Activated CD4-positive, alpha-beta T cell treated with anti-CD3 and anti-CD28 coated beads, Interleukin-10, Interleukin-2, amounts not matched to agents 100 ng/mL and 50 ng/mL, durations not matched to agents 16 hours and 8 hours (primary cell): ENCODE measurements around the gene PDGFD.
A peak's percentile ranks its signal among the peaks of the same experiment; 100 is the strongest.
"Not testable (repeated sequence)": the region's sequence is repeated elsewhere in the genome, so short reads cannot be mapped to it uniquely, and the experiment has no call there.

Source experiments
- DNase-seq: peaks from one replicate; pipeline ENCODE4 v3.0.0-alpha.2; 2020

PDGFD gene

DNA sequence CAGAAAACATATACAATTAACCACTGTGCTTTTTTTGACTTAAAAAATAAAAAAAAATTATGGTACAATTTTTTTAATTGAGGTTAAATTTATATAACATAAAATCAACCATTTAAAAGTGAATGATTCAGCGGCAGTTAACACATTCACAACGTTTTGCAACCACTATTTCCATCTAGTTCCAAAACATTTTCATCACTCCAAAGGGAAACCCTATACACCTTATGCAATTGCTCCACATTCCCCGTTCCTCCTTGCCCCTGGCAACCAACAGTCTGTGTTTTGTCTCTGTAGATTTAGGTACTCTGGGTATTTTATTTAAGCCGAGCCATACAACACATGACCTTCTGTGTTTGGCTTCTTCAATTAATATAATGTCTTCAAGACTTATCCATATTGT, 112.2 kb downstream of the PDGFD start:
- no peak for DNase-seq

DNA sequence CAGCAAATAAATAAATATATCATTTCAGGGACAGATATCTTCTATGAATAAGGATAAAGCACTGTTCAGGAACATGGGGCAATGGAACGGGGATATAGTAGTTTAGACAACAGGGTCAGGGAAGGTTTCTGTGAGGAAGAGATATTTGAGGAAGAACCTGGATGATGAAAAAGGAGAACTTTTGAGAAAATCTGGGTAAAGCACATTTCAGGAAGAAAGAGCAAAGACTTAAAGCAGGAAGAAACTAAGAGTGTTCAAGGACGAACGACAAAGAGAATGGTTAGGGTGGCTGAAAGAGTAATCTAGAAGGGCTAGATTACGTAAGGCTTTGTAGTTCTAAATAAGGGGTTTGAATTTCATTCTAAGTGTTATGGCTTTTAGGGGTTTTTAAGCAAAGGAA, 114.8 kb downstream of the PDGFD start:
- DNase-seq: no peak

DNA sequence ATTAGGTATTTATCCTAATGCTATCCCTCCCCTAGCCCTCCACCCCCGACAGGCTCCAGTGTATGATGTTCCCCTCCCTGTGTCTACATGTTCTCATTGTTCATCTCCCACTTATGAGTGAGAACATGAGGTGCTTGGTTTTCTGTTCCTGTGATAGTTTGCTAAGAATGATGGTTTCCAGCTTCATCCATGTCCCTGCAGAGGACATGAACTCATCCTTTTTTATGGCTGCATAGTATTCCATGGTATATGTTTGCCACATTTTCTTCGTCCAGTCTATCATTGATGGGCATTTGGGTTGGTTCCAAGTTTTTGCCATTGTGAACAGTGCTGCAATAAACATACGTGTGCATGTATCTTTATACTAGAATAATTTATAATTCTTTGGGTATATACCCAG, 117.1 kb downstream of the PDGFD start:
- not testable (repeated sequence) for DNase-seq

DNA sequence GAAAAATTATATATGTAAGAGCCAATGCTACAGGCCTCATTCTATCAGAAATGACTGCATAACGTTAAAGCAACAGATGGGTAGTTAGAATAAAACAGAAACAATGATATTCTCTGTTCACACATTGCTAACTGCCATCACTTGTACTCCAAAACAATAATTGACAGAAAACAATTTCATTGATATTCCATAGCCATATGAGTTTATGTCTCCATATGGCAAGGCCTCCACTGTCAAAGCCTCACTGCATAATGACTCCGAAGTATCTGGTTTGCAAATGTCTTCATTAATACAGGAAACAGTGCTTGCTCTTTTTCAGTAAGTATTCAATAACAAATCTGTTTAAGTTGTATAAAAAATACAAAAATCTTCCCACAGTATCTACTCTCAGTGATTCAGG, 117.6 kb downstream of the PDGFD start:
- DNase-seq: no peak

DNA sequence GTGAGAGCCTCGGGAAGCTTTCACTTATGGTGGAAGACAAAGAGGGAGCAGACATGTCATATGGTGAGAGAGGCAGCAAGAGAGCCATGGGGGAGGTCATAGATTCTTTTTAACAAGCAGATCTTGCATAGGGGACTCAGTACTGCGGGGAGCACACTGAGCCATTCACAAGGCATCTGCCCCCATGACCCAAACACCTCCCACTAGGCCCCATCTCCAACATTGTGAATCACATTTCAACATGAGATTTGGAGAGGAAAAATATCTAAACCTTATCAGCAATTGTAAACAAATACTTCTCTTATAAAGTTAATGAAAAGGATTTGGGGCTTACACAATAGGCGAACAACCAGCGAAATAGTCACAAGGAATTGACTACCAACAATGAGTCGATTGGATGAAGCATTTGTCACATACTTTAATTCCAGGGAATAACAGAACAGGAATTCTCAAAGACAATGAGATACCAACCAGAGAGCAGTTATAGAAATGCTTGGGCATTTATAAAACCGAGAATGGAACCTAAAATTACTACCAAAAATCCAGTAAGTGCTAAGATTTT, 120.2 kb downstream of the PDGFD start:
- DNase-seq: no peak

DNA sequence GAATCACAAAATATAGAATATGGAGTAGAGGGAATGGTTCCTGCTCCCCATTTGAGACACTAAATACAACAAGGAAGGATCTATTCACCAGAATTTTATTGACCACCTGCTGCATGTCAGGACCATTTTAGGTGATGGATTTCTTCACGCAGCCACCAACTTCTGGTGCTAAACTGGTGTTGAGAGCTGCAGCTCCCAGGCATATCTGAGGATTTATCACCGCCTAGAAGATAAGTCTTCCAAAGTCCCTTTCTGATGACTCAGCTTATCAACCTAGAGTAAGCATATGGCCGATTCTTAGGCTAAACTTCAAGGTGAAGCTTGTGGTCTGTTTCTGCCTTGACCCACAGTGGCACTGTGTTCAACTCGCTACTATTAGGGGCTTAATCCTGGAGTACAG, 120.8 kb downstream of the PDGFD start:
- DNase-seq: no peak

DNA sequence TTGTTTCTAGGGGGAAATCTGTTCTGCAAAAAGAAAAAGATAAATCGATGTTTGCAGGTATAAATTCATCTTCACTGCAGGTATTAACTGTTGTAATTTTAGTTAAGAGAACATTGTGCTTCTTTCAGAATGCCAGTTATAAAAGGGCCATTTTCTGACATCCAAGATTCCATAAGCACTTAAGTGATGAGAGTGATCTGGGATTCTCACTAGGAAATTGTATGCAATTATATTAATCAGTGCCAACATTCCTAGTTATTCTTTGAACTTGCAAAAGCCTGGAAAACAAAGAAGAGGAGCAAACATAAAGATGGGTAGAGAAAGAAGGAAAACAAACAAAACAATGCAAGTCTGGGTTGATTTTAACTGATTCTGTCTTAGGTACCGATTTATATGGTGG, 122.2 kb downstream of the PDGFD start:
- DNase-seq: no peak

DNA sequence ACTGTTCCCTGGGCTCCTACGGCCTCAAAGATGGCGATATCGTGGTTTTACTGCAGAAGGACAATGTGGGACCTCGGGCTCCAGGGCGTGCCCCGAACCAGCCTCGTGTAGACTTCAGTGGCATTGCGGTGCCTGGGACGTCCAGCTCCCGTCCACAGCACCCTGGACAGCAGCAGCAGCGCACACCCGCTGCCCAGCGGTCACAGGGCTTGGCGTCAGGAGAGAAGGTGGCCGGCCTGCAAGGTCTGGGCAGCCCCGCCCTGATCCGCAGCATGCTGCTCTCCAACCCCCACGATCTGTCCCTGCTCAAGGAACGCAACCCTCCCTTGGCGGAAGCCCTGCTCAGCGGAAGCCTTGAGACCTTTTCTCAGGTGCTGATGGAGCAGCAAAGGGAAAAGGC, 127.0 kb downstream of the PDGFD start:
- no peak for DNase-seq

DNA sequence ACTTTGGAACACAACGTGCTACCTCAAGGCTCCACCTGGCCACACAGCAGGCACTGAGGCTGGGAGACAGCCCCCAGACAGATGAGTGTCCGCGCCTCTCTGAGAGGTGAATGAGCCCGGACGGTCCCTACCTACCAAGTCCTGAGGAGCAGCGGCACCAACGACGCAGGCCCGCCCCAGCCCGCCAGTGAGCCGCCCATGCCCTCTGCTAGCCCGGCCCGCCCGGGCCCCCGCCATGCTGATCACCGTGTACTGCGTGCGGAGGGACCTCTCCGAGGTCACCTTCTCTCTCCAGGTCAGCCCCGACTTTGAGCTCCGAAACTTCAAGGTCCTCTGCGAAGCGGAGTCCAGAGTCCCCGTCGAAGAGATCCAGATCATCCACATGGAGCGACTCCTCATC, 127.4 kb downstream of the PDGFD start, which contains the start of gene DDI1:
Gene DDI1 (plus strand): TSS at position 53 of the 400 bp plus-strand sequence. CDS start 183 bp downstream, at position 236.
- DNase-seq: no peak

DNA sequence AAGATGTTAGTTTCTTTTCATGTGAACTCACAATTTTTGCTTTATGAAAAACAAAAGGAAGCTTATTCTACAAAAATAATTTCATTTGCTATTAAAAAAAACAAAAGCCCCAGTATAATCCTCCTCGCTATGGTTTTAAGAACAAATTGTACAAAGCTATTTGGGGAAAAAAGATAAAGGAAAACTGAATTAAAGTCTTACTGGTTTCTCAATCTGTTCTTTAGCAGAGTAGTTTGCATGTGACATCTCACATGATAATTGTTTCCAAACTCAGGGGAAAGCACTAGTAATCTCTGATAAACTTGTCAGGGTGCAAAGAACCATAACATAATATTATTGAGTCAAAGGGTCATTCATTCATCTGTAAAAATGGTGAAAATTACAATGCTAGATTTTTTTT, 130.4 kb downstream of the PDGFD start:
- no peak for DNase-seq

DNA sequence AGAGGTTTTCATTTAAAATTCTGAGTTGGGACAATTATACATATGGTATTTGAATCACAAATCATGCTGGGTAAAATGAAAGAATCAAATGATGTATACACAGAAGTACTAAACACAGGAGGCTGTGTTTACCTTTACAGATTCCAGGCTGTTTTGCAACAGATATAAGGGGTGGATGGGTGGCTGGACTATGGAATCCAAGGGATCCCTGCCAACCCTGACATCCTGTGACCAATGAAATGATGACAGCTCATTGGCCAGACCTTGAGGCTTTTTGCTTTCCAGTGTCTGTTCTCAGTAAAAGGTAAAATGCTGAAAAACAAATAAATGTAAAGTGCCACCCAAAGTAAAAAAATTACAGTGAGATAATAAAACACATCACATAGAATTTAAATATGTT, 130.8 kb downstream of the PDGFD start:
- no peak for DNase-seq

DNA sequence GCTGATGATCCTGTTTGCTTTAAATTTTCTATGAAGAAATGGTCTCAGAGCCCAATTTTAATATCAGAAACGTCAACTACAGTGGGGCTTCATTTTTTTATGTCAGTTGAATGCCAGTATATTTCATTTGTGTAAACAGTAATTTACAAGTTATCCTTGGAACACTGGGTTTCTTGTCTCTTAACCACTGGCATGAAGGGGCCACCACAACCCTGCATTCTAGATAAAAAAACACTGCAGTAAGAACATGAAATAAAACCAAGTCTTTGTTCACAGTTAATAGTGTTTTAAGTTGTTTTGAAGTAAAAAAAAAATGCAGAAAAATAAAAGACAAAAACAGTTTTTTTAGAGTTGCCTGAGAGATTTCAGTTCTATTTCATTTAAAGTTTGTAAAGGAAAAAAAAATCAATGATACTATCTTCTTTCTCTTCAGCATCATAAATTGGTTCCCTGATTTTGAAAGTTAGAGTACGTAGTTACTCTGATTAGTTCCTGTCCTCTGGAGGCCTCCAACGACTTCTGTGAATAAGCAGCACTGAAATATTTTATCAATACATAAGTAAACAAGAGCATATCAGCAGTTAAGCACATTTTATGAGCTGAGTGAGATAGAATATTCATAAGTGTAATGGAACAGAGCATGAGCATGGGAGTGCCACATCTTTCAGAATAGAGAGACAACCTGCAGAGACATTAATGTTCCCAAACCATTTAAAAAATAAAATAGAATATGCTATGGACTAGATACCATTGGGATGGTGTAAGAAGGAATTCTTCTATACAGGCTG, 135.3 kb downstream of the PDGFD start:
- DNase-seq: no peak

DNA sequence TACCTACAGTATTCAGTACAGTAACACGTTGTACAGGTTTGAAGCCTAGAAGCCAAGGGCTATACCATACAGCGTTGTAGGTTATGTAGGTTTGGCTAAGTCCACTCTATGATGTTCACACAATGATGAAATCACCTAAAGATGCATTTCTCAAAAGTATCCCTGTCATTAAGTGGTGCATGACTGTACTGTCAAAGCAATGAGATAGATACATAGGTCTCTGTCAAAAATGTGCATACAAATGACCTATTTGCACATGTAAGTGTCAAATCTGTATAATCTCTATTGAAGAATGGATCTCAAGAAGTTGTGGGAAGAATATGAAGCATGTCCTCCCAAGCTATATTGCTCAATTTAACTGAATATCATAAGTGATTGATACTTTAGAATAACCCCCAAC, 139.4 kb downstream of the PDGFD start:
- no peak for DNase-seq

DNA sequence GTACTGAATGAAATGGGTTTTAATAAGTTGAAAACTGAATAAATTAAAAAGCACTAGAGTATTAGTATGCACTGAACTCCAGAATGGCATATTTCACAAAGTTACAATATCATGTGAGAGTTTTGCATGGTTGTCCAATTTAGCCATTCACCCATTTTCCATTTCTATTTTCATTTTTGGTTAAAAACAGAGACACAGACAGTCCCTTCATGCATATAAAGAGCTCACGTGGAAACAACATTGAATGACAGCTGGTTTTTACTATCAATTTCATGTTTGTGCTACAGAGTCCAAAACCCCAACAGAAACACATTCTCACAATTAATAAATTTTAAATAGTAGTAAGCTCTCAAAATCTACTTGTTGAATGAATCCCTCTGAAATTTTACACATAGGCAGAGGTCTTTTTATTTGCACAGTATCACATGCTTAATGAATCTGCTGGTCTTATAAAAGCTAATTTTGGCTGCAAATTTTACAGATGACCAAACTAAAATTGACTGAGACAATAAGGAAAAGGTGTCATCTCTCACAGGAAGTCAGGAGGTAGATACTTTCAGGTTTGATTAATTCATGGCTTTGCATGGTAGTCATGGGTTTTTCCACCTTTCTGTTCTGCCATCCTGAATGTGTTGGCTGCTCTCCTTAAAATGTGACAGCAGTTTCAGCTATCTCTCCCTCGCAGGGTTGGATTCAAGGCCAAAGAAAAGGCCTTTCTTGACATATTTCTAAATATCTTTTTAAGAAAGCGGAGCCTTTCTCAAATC, 148.1 kb downstream of the PDGFD start:
- peak; percentile 5 for DNase-seq

DNA sequence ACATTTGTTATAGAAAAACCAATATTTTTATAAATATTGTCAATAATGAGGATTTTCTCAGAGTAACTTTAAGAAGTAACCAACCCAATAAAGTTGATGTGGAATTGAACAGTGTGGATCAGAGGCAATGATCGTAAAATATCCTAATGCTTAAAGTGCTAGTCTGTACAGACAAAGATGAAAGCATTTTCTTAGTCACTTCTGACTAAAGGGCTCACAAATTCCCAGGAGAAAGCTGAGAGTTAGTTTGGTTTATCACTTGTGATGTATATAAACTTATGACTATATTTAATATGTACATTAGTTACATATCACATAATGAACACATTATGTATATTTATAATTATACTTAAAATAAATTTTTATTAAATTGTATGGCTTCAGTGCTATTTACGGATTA, 152.9 kb downstream of the PDGFD start:
- no peak for DNase-seq

DNA sequence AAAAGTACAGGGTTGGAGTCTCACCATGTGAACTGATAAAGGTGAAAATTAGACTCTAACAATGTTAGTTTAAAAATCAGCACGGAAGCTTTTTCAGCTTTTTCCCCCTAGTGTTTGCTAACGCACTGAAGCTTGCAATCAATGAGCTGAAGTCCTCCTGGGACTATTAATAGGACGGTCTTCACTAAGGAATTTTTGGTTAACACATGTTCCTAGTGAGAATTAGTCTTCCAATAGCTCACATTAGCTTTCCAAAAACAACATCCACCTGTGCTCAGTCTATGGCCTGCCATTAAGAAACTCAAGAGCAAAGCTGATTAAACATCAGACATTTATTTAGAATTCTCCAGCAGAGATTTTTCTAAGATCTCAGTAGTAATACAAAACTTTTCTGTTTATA, 154.2 kb downstream of the PDGFD start:
- DNase-seq: no peak

DNA sequence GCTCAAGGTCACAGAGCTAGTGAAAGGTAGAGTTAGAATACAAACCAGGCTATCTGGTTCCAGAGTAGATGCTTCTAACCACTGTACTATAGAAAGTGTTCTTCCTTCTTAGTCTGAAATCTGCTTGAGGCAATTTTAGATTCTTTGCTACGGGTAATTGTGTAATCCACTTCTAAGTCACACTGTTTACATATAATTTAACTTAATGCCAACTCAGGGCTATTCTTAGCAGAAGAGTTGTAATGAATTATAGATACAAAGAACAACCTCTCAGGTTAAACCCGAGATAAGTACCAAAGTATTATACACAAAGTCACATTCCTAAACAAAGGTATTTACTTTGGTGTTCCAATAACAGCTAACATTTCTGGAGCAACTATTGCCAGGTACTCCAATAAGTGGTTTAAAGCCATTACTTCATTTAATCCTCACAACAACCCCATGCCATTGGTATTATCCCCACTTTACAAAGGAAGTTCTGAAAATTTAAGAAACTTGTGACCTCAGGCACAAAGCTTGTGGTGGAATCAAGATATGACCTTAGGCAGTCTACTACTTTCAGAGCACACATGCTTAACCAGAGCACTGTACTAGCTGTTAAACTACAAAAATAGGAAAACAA, 158.6 kb downstream of the PDGFD start:
- DNase-seq: no peak

DNA sequence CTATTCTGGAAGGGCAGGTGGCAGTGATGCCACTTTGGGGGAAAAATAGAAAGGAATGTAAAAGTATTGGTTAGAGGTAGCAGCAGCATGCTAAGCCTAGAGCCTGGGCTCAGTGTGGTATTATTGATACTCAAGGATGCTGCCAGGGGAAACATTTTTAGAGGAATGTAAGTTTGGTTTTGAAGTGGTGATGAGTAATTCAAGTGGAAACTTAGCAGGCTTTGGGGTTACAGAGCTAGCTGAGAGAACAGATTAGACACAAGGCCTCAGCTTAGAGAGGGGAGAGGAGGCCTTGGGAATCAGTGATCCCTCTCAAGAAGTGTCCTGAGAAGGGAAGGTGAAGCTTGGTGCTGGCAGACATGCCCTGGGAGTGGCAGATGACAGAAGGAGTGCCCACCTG, 160.5 kb downstream of the PDGFD start:
- no peak for DNase-seq

DNA sequence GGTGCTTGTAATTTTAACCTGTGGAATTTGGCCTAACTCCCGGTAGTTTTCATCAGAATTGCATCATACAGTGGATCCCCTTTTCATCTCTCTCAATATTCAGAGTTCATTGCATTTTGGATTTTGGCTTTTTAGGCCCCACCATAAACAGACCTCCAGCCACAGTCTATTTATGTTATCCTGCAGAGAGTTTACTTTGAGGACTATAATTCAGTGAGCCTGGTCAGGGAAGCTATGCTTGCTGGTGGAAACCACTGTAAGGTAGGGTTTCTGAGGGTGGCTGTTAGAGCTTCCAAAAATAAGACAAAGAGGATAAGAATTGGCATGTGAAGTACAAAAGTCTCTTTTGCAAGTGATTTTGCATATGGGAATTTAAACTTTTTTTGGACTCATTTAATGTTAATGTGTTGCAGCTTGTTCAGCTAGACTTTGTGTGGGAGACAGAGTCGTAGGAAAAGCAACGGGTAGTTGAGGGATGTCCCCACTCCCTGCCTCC, 162.3 kb downstream of the PDGFD start:
- no peak for DNase-seq

DNA sequence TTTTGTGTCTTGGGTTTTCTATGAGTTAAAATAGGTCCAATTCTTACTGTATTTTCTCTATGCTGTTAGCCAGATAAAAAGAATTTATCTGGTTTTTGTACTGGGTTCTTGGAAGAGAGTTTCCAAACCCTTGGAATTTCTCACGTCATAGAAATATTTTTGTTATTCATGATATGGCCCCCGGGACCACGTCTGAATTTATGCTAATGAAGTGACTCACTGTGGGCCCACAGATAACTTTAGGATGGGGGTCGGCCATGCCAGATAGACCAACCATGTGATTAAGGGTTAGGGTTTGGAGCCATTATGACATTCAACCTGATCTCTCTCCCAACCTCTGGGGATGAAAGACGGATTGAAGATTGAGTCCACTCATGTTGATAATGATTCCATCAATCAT, 163.1 kb downstream of the PDGFD start:
- no peak for DNase-seq

DNA sequence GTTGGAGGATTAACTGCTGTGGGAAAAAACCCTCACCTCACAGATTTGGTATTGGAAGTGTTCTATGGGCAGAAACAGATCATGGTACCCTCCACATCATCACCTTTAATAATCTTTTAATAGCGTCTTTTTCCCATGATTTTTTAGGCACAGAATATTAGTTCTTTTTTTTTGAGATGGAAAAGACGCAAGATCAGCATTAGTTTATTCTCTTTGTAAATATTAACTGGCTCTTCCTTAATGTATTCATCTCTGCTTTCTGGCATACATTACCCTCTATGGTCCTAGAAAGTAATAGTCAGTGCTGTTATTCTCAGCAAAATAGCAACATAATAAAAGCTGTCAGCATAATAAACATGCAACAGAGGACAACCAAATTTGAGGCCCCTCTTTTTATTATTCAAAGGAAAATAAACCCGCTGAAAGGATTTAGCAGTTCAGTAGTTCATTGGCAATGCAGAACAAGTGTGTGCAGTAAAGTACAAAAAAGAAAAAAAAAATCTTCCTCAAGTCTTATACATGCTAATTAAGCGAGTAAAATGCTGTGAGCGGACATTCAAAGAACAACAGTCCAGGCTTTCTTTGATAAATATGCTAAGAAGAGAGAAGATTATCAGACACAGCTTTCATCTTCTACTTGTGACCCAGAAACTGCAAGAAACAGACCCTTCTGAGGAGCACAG, 165.0 kb downstream of the PDGFD start:
- DNase-seq: no peak

DNA sequence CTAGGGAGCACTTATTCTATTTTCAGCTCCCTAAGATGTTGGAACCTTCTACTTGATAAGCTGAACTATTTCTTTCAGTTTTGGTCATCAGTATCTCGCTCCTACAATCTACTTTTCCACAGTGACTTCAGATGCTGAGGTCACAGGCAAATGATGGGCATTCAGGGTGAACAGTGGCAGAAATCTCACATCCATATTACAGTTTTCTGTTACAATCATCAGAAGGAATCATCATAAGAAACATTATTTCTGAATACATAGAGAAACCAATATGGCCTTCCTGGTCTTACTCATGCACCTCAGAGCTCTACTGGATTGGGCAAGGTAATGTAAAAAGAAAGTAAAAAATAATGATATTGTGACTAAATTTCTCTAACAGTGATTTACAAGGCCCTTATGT, 166.9 kb downstream of the PDGFD start:
- DNase-seq: no peak

DNA sequence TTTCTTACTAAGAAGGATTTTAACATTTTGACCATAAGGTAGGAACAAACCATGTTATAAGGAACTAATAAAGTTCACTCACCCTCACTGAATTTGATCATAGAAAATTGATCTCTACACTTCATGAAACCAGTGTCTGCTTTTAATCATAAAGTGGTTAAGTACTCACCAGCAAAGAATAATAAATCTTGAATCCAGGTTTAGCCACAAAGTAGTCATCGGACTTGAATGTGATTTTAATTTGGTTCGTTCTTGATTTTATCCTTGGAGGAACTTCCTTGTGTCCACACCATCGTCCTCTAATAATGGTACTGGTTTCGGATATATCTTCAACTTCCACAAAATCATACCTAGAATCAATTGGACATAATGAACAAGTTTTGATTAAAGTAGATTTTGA, 168.1 kb downstream of the PDGFD start:
- no peak for DNase-seq
